H1 (cell line): ENCODE results near the gene TLR2. TPM values are rescaled to one million over a fixed set of nuclear protein-coding genes. Genes with fewer than 3 reads are reported as not detected.

Experiments
- CTCF ChIA-PET: fragments of 300-600 bp; sonication (Branson Sonifier 250); formaldehyde crosslinking; loops from one replicate; lab custom pipeline; 2021; ENCODE audit not compliant: partially characterized antibody; lab: Charles Lee
- POLR2A ChIA-PET: fragments of 300-600 bp; sonication (Branson Sonifier 250); formaldehyde crosslinking; loops from one replicate; lab custom pipeline; 2021; ENCODE audit warnings: inconsistent platforms; ENCODE audit not compliant: partially characterized antibody; lab: Charles Lee
- DNase-seq, 2 experiments: peaks; one replicate each; pipeline versions ENCODE4 v3.0.0 to v3.0.0-alpha.2; 2010 to 2022; ENCODE audit warnings: low spot score in 2 of 2, low read depth in 1 of 2, mixed read lengths in 1 of 2
- FAIRE-seq: peaks from 2 replicates; lab custom pipeline; 2011; peaks lifted over from hg19 to GRCh38; lab: Jason Lieb, UNC
- H2AFZ ChIP-seq: 2 replicates; pipeline ENCODE4 v1.8.1; 2012; ENCODE audit warnings: low read length, inconsistent platforms
- H2AK5ac ChIP-seq: 2 replicates; pipeline ENCODE4 v1.6.1; 2013; ENCODE audit warnings: low read depth, low read length
- H2BK120ac ChIP-seq: replicated peaks from 2 replicates; pipeline ENCODE3; 2013; ENCODE audit warnings: low read depth, low read length, inconsistent platforms
- H2BK12ac ChIP-seq: 2 replicates; pipeline ENCODE4 v1.6.1; 2013; ENCODE audit warnings: low read depth, low read length
- H2BK15ac ChIP-seq: 2 replicates; pipeline ENCODE4 v1.6.1; 2013; ENCODE audit warnings: low read length
- H2BK20ac ChIP-seq: 2 replicates; pipeline ENCODE4 v1.6.1; 2013; ENCODE audit warnings: low read length
- H2BK5ac ChIP-seq: 2 replicates; pipeline ENCODE4 v1.6.1; 2013; ENCODE audit warnings: low read depth, low read length
- H3K14ac ChIP-seq: 2 replicates; pipeline ENCODE4 v1.6.1; 2013; ENCODE audit warnings: inconsistent platforms; ENCODE audit not compliant: insufficient read length
- H3K18ac ChIP-seq: 2 replicates; pipeline ENCODE4 v1.6.1; 2013; ENCODE audit warnings: low read length; ENCODE audit errors: extremely low read depth
- H3K23ac ChIP-seq: 2 replicates; pipeline ENCODE4 v1.6.1; 2013; ENCODE audit warnings: inconsistent platforms; ENCODE audit not compliant: insufficient read length
- H3K23me2 ChIP-seq: 2 replicates; pipeline ENCODE4 v1.6.1; 2013; ENCODE audit warnings: low read depth, low read length
- H3K27ac ChIP-seq: 2 replicates; pipeline ENCODE4 v1.6.1; 2011; ENCODE audit warnings: low read depth, low read length, inconsistent platforms
- H3K27me3 ChIP-seq, 4 experiments: replicated peaks in 1 of 4; 1 replicate in 1 of 4; 2 replicates in 3 of 4; pipeline versions ENCODE4 v1.6.1 to v1.8.1; 2011 to 2013; ENCODE audit warnings: low read length in 3 of 4, mild to moderate bottlenecking in 3 of 4, inconsistent platforms in 2 of 4, mixed read lengths in 2 of 4, moderate library complexity in 1 of 4; ENCODE audit not compliant: control insufficient read depth in 3 of 4, insufficient read depth in 3 of 4; ENCODE audit errors: extremely low read depth in 1 of 4
- H3K36me3 ChIP-seq, 4 experiments: 2 replicates each; pipeline versions ENCODE4 v1.6.1 to v1.8.1; 2011 to 2013; ENCODE audit warnings: mild to moderate bottlenecking in 4 of 4, low read length in 3 of 4, moderate library complexity in 2 of 4, control low read depth in 1 of 4, inconsistent platforms in 1 of 4; ENCODE audit not compliant: insufficient read depth in 4 of 4, control insufficient read depth in 2 of 4
- H3K4ac ChIP-seq: replicated peaks from 2 replicates; pipeline ENCODE3; 2013; ENCODE audit warnings: low read length, low read depth, mixed read lengths, inconsistent platforms; ENCODE audit not compliant: insufficient read length
- H3K4me1 ChIP-seq, 4 experiments: replicated peaks in 1 of 4; 1 replicate in 1 of 4; 2 replicates in 3 of 4; pipeline versions ENCODE4 v1.6.1 to v1.8.1; 2011 to 2013; ENCODE audit warnings: low read length in 3 of 4, inconsistent platforms in 2 of 4, mixed read lengths in 1 of 4; ENCODE audit not compliant: insufficient read depth in 4 of 4, control insufficient read depth in 3 of 4
- H3K4me2 ChIP-seq, 2 experiments: 2 replicates each; pipeline versions ENCODE4 v1.6.1 to v1.8.1; 2011 to 2013; ENCODE audit warnings: low read depth in 2 of 2, low read length in 2 of 2, control low read depth in 1 of 2, inconsistent platforms in 1 of 2, mild to moderate bottlenecking in 1 of 2; ENCODE audit not compliant: insufficient read depth in 1 of 2
- H3K4me3 ChIP-seq, 4 experiments: fragments of 200-600, 300-600 bp in 1 of 4; sonication (generic), shearing (Covaris generic), sonication (Bioruptor Twin) in 1 of 4; 2 replicates each; pipeline versions ENCODE4 v1.5.1 to v1.8.1; 2011 to 2016; ENCODE audit warnings: low read length in 4 of 4, low read depth in 3 of 4, control low read depth in 2 of 4, inconsistent platforms in 2 of 4, mild to moderate bottlenecking in 2 of 4, mixed read lengths in 1 of 4, moderate library complexity in 1 of 4; ENCODE audit not compliant: insufficient read depth in 2 of 4; ENCODE audit errors: extremely low read depth in 1 of 4
- H3K56ac ChIP-seq: replicated peaks from 2 replicates; pipeline ENCODE3; 2013; ENCODE audit warnings: low read depth, mild to moderate bottlenecking, mixed read lengths, low read length, inconsistent platforms; ENCODE audit not compliant: insufficient read length
- H3K79me1 ChIP-seq: 2 replicates; pipeline ENCODE4 v1.6.1; 2013; ENCODE audit warnings: low read depth, low read length, control low read depth
- H3K79me2 ChIP-seq, 2 experiments: 2 replicates each; pipeline versions ENCODE4 v1.6.1 to v1.8.1; 2012 to 2013; ENCODE audit warnings: low read length in 2 of 2, mild to moderate bottlenecking in 2 of 2, inconsistent platforms in 1 of 2; ENCODE audit not compliant: insufficient read depth in 2 of 2, control insufficient read depth in 1 of 2
- H3K9ac ChIP-seq, 4 experiments: replicated peaks in 1 of 4; 1 replicate in 1 of 4; 2 replicates in 3 of 4; pipeline versions ENCODE4 v1.6.1 to v1.8.1; 2011 to 2013; ENCODE audit warnings: low read depth in 3 of 4, low read length in 3 of 4, control low read depth in 2 of 4, mild to moderate bottlenecking in 2 of 4, moderate library complexity in 2 of 4, inconsistent platforms in 1 of 4; ENCODE audit errors: extremely low read depth in 1 of 4
- H3K9me3 ChIP-seq, 2 experiments: 2 replicates each; pipeline versions ENCODE4 v1.6.1 to v1.8.1; 2012 to 2013; ENCODE audit warnings: mild to moderate bottlenecking in 2 of 2, moderate library complexity in 2 of 2, control low read depth in 1 of 2, inconsistent platforms in 1 of 2, low read depth in 1 of 2, low read length in 1 of 2, mixed read lengths in 1 of 2; ENCODE audit not compliant: insufficient read depth in 2 of 2
- H4K20me1 ChIP-seq, 2 experiments: replicated peaks in 1 of 2; 2 replicates each; pipeline versions ENCODE3 to v1.8.1; 2011 to 2013; ENCODE audit warnings: inconsistent platforms in 2 of 2, low read length in 2 of 2, mild to moderate bottlenecking in 1 of 2; ENCODE audit not compliant: insufficient read depth in 2 of 2, control insufficient read depth in 1 of 2
- H4K5ac ChIP-seq: 2 replicates; pipeline ENCODE4 v1.6.1; 2013; ENCODE audit warnings: low read length, low read depth, mixed read lengths, inconsistent platforms; ENCODE audit not compliant: insufficient read length
- H4K8ac ChIP-seq: 2 replicates; pipeline ENCODE4 v1.8.0; 2013; ENCODE audit warnings: mild to moderate bottlenecking, moderate library complexity, low read length, inconsistent platforms; ENCODE audit not compliant: insufficient read depth; ENCODE audit errors: extremely low read depth
- H4K91ac ChIP-seq: replicated peaks from 2 replicates; pipeline ENCODE3; 2013; ENCODE audit warnings: low read length, mixed read lengths, inconsistent platforms; ENCODE audit not compliant: insufficient read length
- RAD21 ChIP-seq, 2 experiments: IDR thresholded peaks in 1 of 2; conservative IDR thresholded peaks in 1 of 2; 2 replicates each; pipeline ENCODE4 v1.6.1; 2011; ENCODE audit warnings: low read depth in 2 of 2, low read length in 2 of 2, improper control_type of control experiment in 1 of 2, inconsistent platforms in 1 of 2, mild to moderate bottlenecking in 1 of 2, moderate library complexity in 1 of 2
- SIN3A ChIP-seq, 2 experiments: IDR thresholded peaks in 1 of 2; conservative IDR thresholded peaks in 1 of 2; 2 replicates each; pipeline ENCODE4 v1.6.1; 2011 to 2012; ENCODE audit warnings: low read length in 2 of 2, improper control_type of control experiment in 1 of 2, low read depth in 1 of 2, mild to moderate bottlenecking in 1 of 2
- TEAD4 ChIP-seq: IDR thresholded peaks from 2 replicates; pipeline ENCODE4 v1.6.1; 2012; ENCODE audit warnings: low read depth, low read length, inconsistent platforms, mixed read lengths
- WGBS, 2 experiments: shearing (Covaris generic) in 1 of 2; methylation state at CpG; one replicate each; pipeline versions ENCODE4 v1.1.6 to v1.1.7; 2013 to 2015; ENCODE audit warnings: low lambda C conversion rate in 2 of 2, mixed read lengths in 2 of 2, inconsistent platforms in 1 of 2, low coverage in 1 of 2, missing lambda C conversion rate in 1 of 2; ENCODE audit not compliant: insufficient replicate concordance in 2 of 2, insufficient coverage in 1 of 2, insufficient read length in 1 of 2; ENCODE audit errors: extremely low coverage in 1 of 2, missing lambda C conversion rate in 1 of 2; 5-methylcytosine and 5-hydroxymethylcytosine counted together
- polyA plus RNA-seq, 7 experiments: library from polyadenylated mRNA; depleted of rRNA in 3 of 7; stranded (reverse) in 5 of 7; unstranded in 2 of 7; fragments of >200 nt in 5 of 7; fragments of 200-250 nt in 2 of 7; gene quantifications; 1 replicate in 5 of 7; 2 replicates in 1 of 7; 4 replicates in 1 of 7; pipeline versions ENCODE4 v1.2.1 to v1.2.3, GENCODE V29; 2011 to 2013; ENCODE audit warnings: missing spikeins in 2 of 7, mixed read lengths in 2 of 7
- total RNA-seq: library from RNA; stranded (reverse); fragmentation: NEBNext Ultra II Directional; extraction: Animal tissue kit (Norgen Biotek cat#: 25700); gene quantifications from 2 replicates; pipeline ENCODE4 v1.2.1, GENCODE V29; 2021
- TF ChIP-seq, protein P1 (sequence below), 3 experiments: IDR thresholded peaks; 1 replicate in 2 of 3; 2 replicates in 1 of 3; pipeline versions ENCODE4 v1.5.1 to v1.6.1; 2011; ENCODE audit warnings: low read length in 3 of 3, mild to moderate bottlenecking in 3 of 3, inconsistent platforms in 2 of 3, low read depth in 1 of 3, moderate library complexity in 1 of 3; ENCODE audit not compliant: insufficient read depth in 1 of 3; ENCODE audit errors: control extremely low read depth in 1 of 3

The TLR2 gene
- total and polyA plus RNA-seq, 2 of the 8 experiments (the other 6 are each of a cell fraction or from before 2014, with no cell fraction given): 1.3 TPM

DNA sequence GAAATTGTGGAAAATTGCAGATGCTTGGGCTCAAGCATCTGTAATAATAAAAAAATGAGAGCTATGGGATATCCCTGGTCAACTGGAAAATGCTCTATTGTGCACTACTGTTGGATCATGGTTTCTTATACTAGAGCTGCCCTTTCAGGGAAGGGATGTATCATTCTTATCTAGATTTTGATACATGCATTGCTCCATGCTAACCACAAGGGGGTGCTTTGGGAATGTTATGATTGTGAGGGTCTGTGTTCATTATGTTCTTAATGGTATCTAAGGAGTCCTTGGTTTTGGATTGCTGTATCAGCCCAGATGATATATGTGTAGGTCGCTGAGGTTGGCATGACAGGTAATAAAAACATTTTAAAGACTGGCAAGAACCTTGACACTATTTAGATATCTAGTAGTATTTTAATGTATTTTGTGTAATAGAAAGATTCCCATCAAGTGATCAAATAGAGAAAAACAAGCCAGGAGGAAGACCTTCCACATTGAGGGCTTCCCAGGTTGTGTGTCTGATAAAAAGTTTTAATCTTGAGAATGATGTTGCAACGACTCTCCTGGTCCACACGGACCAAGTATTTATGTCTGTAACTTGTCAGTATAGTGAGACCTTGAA lies 49.2 kb upstream of the TLR2 start:
- FAIRE-seq: peak; percentile 63
- no peak overlapping the region for H4K91ac ChIP-seq

More for the DNA sequence above, 49.2 kb upstream of the TLR2 start:
- Histone ChIP-seq H3K27ac (no peak overlapping the region), H3K4me1 (peaks cover 0 to under 1% (median 0%) of the 10 kb centered on the region in 4 experiments; a peak in 1 of 7 replicates), H3K9ac (no peak overlapping the region), H3K9me3 (peaks cover 5 to 12% of the 10 kb centered on the region in 2 experiments; a peak in 2 of 4 replicates), H3K23ac (no peak overlapping the region), H2BK5ac (no peak overlapping the region), H3K56ac (no peak overlapping the region), H3K23me2 (no peaks in the 10 kb centered on the region), H3K27me3 (no peaks in the 10 kb centered on the region), H2BK120ac (no peak overlapping the region), H3K18ac (no peak overlapping the region), H3K79me2 (no peaks in the 10 kb centered on the region), H3K4ac (no peak overlapping the region), H2BK15ac (no peak overlapping the region), H2BK12ac (no peak overlapping the region), H2AFZ (no peak overlapping the region), H2AK5ac (no peak overlapping the region), H3K4me3 (no peak overlapping the region), H3K4me2 (no peak overlapping the region), H4K8ac (no peak overlapping the region), H3K79me1 (no peaks in the 10 kb centered on the region), H3K14ac (no peak overlapping the region), H2BK20ac (no peak overlapping the region), H4K5ac (no peak overlapping the region), H4K20me1 (no peaks in the 10 kb centered on the region), H3K36me3 (peaks cover 14 to 48% (median 25%) of the 10 kb centered on the region in 4 experiments)
- no peak for DNase-seq
- CTCF ChIA-PET: interaction anchor here (0.6 to 8.3 kb wide), 35 partner anchors 9 to 1171 kb away, joined by 3 to 142 read pairs (median 4); partner anchors contain the start of gene TRIM2
- TF ChIP-seq TEAD4: peak; percentile 80; the same call in 1 of the 2 replicates
- TF ChIP-seq RAD21 (IDR thresholded peaks at IDR 0.05 in 1 of 2, conservative IDR thresholded peaks at IDR 0.05 in 1 of 2; ENCODE audit: low read depth in 2 of 2, low read length in 2 of 2): peak; percentile 63 to 64
- no peak for TF ChIP-seq SIN3A (conservative IDR thresholded peaks at IDR 0.05 in 1 of 2, IDR thresholded peaks at IDR 0.05 in 1 of 2; ENCODE audit: low read depth in 1 of 2, low read length in 2 of 2)
- TF ChIP-seq, protein P1, sequence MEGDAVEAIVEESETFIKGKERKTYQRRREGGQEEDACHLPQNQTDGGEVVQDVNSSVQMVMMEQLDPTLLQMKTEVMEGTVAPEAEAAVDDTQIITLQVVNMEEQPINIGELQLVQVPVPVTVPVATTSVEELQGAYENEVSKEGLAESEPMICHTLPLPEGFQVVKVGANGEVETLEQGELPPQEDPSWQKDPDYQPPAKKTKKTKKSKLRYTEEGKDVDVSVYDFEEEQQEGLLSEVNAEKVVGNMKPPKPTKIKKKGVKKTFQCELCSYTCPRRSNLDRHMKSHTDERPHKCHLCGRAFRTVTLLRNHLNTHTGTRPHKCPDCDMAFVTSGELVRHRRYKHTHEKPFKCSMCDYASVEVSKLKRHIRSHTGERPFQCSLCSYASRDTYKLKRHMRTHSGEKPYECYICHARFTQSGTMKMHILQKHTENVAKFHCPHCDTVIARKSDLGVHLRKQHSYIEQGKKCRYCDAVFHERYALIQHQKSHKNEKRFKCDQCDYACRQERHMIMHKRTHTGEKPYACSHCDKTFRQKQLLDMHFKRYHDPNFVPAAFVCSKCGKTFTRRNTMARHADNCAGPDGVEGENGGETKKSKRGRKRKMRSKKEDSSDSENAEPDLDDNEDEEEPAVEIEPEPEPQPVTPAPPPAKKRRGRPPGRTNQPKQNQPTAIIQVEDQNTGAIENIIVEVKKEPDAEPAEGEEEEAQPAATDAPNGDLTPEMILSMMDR (IDR thresholded peaks at IDR 0.05; ENCODE audit: control extremely low read depth in 1 of 3, insufficient read depth in 1 of 3, low read depth in 1 of 3, low read length in 3 of 3): peak in 2 of 3 experiments; percentile 55 to 78; a peak in 3 of 4 replicates
- POLR2A ChIA-PET: interaction anchor here (0.6 to 1.1 kb wide), 2 partner anchors 18 to 115 kb away, joined by 3 read pairs; no protein-coding TSS in a partner anchor
- 90% methylated on average over 3 of the region's 3 CpGs; no CpG with 5 or more reads in 1 of the 2 experiments for WGBS, 2 experiments
